HL-60 (cell line): ENCODE measurements around the gene ANO10.

Source experiments
- CTCF ChIP-seq: IDR thresholded peaks from one replicate; pipeline ENCODE4 v1.5.1; 2011; ENCODE audit warnings: low read length, control low read depth, inconsistent platforms; ENCODE audit not compliant: insufficient read depth
- GABPA ChIP-seq: IDR thresholded peaks from 2 replicates; pipeline ENCODE4 v1.6.1; 2012; ENCODE audit warnings: low read depth
- POLR2AphosphoS5 ChIP-seq: IDR thresholded peaks from 2 replicates; pipeline ENCODE4 v1.6.1; 2012; ENCODE audit warnings: low read depth
- SPI1 ChIP-seq: IDR thresholded peaks from 2 replicates; pipeline ENCODE4 v1.6.1; 2012; ENCODE audit warnings: low read depth, mild to moderate bottlenecking, borderline replicate concordance
- TF ChIP-seq, protein P1 (sequence below): IDR thresholded peaks from 2 replicates; pipeline ENCODE4 v1.6.1; 2012; ENCODE audit warnings: low read depth; ENCODE audit not compliant: insufficient replicate concordance

GRCh38 chr3:43540624-43541023 lies 81.2 kb downstream of the ANO10 start:
- TF ChIP-seq CTCF (no peak), POLR2AphosphoS5 (no peak), GABPA (no peak), SPI1 (no peak)
- TF ChIP-seq, protein P1, sequence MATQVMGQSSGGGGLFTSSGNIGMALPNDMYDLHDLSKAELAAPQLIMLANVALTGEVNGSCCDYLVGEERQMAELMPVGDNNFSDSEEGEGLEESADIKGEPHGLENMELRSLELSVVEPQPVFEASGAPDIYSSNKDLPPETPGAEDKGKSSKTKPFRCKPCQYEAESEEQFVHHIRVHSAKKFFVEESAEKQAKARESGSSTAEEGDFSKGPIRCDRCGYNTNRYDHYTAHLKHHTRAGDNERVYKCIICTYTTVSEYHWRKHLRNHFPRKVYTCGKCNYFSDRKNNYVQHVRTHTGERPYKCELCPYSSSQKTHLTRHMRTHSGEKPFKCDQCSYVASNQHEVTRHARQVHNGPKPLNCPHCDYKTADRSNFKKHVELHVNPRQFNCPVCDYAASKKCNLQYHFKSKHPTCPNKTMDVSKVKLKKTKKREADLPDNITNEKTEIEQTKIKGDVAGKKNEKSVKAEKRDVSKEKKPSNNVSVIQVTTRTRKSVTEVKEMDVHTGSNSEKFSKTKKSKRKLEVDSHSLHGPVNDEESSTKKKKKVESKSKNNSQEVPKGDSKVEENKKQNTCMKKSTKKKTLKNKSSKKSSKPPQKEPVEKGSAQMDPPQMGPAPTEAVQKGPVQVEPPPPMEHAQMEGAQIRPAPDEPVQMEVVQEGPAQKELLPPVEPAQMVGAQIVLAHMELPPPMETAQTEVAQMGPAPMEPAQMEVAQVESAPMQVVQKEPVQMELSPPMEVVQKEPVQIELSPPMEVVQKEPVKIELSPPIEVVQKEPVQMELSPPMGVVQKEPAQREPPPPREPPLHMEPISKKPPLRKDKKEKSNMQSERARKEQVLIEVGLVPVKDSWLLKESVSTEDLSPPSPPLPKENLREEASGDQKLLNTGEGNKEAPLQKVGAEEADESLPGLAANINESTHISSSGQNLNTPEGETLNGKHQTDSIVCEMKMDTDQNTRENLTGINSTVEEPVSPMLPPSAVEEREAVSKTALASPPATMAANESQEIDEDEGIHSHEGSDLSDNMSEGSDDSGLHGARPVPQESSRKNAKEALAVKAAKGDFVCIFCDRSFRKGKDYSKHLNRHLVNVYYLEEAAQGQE = no peak
